Measurements from ENCODE around the gene DISC1.
"Not testable (repeated sequence)": the region's sequence is repeated elsewhere in the genome, so short reads cannot be mapped to it uniquely, and the experiment has no call there.

Gene DISC1

DNA sequence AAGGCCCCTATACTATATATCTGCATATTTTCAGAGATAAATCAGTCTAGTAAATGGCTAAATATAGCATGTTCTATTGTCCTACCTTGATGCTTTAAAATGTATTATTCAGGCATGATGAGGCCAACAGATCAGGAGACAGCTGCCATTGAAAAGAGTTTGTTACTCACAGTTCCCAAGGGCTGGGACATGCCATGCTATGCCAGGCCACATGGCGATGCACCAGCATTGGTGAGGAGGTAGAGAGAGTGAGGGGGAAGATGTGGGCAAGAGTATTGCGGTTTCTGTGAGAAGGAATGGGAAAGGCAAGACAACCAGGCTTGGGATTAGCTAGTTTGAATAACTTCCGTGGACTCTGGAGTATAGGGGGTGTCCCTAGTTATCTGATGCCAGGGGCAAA is 316.5 kb downstream of the DISC1 start:
- H3K4me3 ChIP-seq (ENCODE audit: low read depth, low read length) = no peak overlapping the region

GRCh38 chr1:231948102-231948501 is 321.5 kb downstream of the DISC1 start:
- not testable (repeated sequence) for H3K4me3 ChIP-seq (ENCODE audit: low read depth, low read length)

DNA sequence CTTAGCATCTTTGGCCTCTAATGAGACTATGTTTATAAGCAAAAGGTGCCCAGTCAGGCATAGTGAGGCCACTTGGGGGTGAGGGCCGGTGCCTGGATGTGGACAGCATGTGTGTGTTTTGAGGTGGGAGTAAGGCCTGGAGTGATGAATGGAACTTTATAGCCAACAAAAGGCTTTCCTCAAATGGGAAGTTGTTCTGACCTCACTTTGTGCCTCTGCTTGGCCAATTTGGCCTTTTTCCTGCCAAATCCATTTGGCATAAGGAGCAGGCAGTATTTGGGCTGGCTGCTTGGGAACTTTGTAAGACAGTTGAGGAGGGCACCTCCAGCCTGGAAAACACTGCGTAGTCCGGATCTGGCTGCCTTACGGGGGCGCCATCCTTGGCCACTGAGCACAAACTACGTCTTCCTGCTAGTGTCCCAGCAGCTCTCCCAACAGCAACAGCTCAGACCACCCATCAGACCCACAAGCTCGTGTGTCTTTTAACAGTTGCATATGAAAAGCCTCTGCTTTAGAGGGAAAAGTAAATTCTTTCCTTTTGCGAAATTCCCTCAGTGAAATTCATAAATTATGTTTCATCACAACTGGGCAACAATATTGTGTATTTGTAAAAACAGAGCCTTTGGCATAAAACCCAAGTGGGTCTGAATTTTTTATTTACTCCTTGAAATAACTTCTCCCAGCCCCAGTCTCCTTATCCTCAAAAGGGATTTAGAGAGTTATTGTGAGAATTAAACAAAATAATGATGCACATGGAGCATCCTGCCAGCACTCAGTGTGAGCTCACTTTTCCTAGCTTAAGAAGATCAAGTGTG is 322.9 kb downstream of the DISC1 start:
- no peak overlapping the region for H3K4me3 ChIP-seq (ENCODE audit: low read depth, low read length)

DNA sequence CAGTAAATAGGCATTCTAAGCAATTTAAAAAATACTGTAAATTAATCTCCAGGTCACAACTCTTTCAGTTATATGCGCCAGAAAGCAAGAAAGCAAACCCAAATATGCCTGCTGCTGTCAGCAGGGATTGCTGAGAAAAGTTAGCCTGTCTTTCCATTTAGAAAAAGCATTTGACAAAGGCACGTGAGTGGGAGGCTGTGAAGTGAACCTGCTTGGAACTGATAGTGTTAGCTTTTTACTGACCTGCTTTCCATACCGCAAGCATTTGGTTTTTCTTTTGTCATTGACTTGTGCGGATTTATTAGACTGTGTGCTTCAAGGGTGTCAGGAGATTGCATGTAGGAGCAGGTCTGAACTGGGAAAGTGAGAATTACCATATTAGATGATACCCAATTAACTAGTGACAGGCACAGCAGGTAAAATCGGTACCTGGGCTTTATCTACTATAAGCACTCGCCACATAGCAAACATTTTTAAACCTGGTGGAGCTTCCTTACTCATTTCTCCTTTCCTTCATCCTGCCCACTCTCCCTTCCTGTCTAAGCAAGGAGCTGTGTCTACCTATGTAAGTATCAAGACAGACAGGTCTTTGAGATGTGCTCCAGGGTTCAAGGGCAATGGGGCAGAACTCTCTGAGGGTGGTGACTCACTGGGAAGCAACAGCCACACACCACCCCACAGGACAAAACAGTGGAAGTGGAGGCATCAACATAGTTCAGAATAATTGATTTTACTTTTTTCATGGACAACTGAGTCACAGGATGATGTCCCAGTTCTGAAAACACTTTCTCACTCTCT is 323.9 kb downstream of the DISC1 start:
- no peak overlapping the region for H3K4me3 ChIP-seq (ENCODE audit: low read depth, low read length)

DNA sequence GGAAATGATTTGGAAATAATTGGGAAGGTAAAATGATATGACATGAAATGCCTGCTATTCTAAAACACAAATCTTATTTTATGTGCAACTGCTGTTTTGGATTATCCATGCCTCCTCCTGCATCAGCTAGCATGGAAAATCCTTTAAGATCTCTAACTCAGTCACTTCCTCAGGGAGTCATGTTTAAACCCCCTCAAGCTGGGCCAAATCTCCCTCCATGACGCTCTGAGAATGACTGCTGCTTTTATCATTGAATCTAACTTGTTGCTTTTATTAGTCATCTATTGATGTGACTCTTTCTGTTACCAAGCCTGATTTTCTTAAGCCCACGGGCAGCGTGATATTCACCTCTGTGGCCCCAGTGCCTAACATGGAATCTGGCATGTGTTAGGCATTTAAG is 324.8 kb downstream of the DISC1 start:
- no peak overlapping the region for H3K4me3 ChIP-seq (ENCODE audit: low read depth, low read length)

- no peak overlapping the region for H3K4me3 ChIP-seq (ENCODE audit: low read depth, low read length)
Observed at GRCh38 chr1:231952154-231952553, 325.6 kb downstream of the DISC1 start.

DNA sequence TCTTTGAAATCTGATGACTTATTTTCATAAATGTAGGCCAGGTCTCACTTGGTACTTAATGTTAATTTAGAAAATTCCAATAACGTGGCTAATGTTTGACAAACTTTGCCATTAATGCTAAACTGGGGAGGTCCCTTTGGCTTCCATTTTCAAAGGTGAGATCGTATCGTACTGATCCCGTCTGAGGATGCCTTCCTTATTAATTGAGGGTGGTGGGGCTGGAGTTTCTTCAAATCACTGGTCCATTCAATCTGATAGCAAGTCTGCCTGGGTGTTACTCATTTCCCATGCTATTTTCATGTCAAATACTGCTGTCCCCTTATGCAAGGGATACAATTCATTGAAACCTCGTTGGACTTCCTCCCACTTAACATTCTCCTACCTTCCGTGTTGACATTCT is 327.1 kb downstream of the DISC1 start:
- no peak overlapping the region for H3K4me3 ChIP-seq (ENCODE audit: low read depth, low read length)

DNA sequence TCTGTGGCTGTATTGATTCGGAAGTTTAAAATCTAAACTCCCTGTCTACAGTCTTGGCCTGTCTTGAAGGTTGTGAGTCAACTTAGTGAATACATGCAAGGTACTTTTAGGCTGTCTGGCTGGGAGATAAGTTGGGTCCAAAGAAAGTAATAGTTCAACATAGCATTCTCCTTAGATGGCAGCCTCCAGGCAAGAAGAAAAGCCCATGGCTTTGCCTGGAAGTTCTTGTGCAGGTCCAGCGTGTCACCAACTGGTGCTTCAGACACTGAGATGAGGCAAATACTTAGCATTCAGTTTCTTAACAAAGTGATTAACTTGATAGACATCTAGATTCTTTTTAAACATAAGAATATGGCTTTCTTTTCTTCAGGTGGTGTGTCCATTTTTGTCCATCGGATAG is 328.2 kb downstream of the DISC1 start:
- H3K4me3 ChIP-seq (ENCODE audit: low read depth, low read length) = no peak overlapping the region

DNA sequence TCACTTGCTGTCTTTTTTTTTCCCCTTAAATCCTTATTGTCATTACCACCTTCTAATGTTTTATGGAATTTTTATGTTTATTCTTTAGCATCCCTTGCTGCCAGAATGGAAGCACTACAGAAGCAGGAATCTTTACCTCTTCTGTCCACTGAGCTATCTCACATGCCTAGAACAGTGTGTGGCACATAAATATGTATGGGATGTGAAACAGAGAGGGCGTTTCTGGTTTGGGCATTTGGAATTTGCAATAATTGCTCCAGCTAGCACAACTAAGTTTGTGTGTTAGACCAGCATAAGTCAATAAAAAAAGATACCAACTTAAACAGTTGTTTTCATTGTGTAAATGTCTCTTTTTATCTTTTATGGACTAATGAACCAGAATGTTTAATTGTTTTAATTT is 330.8 kb downstream of the DISC1 start:
- H3K4me3 ChIP-seq (ENCODE audit: low read depth, low read length) = no peak overlapping the region

DNA sequence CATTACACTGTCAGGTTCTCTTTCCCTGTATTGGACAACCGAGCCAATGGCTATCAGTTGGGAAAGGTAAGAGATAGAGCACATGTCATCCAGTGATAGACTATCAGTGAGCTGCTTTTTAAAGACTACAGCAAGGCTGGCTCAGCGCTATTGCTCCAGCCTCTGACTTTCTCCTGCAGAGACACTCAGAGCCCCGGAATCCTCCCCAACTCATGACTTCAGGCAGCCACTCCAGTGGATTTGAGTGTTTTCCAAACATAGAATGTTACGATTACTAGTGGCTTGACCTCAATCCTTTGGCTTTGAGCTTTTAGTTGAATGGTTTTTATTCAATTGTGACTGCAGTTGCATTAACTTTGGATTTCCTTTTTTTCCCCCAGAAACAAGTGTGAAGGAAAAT is 331.9 kb downstream of the DISC1 start:
- H3K4me3 ChIP-seq (ENCODE audit: low read depth, low read length) = no peak overlapping the region

DNA sequence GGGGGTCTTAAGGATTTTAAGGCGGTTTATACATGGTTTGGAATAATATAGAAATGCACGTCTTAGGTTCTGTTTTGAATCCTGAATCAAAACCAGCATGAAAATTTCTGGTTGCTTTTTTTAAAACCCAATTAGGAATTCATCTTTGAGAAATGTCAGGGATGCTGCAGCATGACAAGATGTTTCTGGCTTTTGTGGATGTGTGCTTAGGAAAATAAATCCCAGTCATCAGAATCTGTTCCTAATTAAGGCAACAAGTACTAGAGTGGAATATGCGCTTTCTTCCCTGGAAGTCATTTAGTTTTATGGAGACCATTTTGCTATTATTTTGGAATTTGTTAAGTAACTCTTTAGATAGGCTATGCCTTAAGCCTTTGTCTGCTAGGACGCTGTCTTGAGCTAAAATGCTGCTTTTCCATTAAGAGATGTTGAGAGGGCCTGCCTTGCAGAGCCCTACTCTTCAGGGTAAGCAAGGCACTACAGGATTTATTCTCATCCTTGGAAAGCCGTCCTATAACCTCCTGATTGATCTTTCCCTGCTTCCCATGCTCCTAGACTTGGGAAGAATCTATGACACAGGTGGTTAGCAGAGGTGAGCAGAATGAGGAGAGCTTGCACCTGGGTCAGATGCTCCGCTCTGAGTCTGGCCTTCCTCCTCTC is 332.8 kb downstream of the DISC1 start:
- H3K4me3 ChIP-seq (ENCODE audit: low read depth, low read length) = no peak overlapping the region

DNA sequence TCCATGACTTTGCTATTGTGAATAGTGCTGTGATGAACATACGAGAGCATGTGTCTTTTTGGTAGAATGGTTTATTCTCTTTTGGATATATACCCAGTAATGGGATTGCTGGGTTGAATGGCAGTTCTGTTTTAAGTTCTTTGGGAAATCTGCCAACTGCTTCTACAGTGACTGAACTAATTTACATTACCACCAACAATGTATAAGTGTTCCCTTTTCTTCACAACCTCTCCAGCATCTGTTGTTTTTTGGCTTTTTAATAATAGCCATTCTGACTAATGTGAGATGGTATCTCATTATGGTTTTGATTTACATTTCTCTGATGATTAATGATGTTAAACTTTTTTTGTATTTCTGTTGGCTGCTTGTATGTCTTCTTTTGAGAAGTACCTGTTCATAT is 335.2 kb downstream of the DISC1 start:
- not testable (repeated sequence) for H3K4me3 ChIP-seq (ENCODE audit: low read depth, low read length)

DNA sequence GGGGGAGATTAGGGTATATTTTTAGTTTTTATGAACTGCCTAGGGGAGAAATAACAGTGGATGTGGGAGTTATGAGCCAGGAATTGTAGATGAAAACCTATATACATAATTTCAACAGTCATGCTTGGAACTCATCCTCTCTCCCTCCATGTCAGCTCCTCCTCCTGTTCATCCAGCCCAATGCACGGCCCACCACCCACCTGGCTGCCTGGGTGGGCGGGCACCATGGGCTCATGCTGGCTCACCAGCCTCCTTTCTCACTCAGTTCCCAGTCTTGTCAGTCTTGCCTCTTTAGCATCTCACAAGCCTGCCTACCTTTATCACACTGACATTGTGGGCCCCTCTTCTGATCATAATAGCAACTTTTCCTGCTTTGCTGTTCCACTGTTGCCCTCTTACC is 336.0 kb downstream of the DISC1 start:
- no peak overlapping the region for H3K4me3 ChIP-seq (ENCODE audit: low read depth, low read length)

DNA sequence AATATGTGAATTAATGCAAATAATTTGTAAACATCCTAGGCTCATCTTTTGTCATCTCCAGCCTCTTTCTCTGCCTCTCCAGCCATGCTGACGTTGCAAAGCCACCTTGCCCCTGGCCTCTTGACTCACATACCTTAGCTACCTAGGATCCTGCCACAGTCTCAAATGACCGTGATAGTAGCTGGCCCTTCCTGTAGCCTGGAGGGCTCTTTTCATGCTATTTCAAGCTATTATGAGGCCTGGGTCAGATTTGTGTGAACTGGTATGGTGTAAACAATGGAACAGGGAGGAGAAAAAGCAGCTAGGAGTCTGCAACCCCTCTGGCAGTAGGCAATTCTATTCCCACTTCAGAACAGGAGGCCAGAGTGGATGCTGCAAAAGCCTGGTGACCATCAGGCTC is 337.7 kb downstream of the DISC1 start:
- H3K4me3 ChIP-seq (ENCODE audit: low read depth, low read length) = no peak overlapping the region

GRCh38 chr1:231964961-231965360 is 338.4 kb downstream of the DISC1 start:
- H3K4me3 ChIP-seq (ENCODE audit: low read depth, low read length) = no peak overlapping the region

DNA sequence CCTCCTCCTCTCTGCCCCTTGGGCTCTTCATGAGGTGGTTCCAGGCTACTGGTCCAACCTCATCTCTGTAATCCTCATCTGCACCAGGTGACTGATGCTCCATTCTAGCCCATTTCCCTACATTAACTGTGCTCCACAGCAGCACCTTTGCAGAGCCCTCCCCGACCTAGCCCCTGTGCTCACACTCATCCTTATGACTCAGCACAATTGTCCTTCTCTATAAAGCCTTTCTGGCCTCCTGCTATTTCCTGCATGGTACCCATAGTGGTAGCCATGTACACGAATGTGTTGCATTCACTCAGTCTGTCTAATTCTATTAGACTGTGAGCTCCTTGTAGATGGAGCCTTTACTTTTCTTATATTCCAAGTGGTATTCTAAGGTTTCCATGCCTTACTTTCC is 339.0 kb downstream of the DISC1 start:
- H3K4me3 ChIP-seq (ENCODE audit: low read depth, low read length) = no peak overlapping the region

DNA sequence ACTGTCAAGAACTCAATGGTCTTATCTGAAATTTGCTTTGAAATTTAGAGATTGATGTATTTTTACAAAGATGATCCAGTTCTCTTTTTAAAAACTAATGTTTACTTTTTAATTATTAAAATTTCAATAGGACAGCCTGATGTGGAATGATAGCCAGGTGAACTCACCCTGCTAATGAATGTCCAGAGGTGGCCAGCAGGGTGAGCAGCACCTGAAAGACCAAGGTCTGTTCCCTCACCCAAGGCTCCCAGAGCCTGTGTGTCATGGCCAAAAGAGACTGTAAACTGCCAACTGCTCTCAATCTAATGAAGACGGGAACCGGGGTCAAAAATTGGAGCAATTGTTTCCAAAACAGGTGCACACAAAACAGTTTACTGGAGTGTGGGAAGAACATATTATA is 340.4 kb downstream of the DISC1 start:
- H3K4me3 ChIP-seq (ENCODE audit: low read depth, low read length) = no peak overlapping the region

GRCh38 chr1:231969076-231969475 is 342.5 kb downstream of the DISC1 start:
- no peak overlapping the region for H3K4me3 ChIP-seq (ENCODE audit: low read depth, low read length)

GRCh38 chr1:231969761-231970160 is 343.2 kb downstream of the DISC1 start:
- H3K4me3 ChIP-seq (ENCODE audit: low read depth, low read length) = not testable (repeated sequence)

DNA sequence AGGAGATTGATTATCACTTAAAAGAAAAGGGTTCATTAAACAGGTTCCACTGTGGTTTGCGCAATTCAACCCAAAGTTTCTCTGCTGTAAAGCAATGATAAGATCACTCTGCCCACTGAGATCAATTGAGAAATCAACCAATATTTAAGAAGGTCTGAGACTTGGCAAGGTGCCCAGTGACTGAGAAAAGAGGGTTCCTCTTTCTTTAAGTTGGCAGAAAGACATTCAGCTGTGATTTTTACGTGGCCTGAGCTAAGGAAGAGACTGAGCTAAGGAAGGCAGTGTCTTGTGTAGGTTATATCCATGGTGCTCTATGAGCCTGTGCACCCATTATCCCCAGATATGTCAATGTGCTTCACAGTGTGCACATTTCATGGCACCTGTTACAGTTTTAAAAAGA is 344.1 kb downstream of the DISC1 start:
- no peak overlapping the region for H3K4me3 ChIP-seq (ENCODE audit: low read depth, low read length)

DNA sequence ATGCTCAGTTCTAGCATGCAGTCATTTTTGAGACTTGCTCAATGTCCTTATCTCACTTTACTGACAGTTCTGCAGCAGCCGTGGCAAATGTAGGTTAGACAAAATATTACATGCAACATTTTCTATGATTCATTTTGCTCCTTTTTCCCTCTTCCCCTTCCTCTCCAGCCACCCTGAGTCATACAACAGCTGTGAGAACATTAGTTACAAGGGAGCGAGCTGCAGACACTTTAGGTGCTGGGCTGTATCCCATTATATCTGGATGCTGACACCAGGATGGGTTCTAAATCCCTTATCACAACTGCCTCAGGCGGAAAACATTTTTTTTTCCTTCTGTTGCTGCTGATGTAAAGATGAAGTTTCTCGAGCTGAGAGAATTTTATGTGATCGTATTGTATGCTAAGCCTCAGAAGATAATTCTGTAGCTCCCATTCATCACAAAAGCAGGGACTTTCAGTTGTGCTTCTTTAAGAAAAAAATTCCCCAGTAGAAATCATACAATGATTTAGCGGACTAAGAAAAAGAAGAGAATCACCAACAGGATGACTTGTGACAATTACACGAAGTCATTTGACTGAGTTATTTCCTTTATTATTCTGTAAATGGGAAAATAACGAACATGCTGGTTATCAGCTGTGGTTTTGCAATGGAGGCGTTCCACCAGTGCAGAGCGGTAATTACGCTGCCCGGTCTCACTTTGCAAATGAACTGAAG is 345.0 kb downstream of the DISC1 start:
- H3K4me3 ChIP-seq (ENCODE audit: low read depth, low read length) = no peak overlapping the region

All from iPS-11a (cell line).